ENCODE results near the gene MAGEB1.

Gene MAGEB1, protein sequence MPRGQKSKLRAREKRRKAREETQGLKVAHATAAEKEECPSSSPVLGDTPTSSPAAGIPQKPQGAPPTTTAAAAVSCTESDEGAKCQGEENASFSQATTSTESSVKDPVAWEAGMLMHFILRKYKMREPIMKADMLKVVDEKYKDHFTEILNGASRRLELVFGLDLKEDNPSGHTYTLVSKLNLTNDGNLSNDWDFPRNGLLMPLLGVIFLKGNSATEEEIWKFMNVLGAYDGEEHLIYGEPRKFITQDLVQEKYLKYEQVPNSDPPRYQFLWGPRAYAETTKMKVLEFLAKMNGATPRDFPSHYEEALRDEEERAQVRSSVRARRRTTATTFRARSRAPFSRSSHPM

DNA sequence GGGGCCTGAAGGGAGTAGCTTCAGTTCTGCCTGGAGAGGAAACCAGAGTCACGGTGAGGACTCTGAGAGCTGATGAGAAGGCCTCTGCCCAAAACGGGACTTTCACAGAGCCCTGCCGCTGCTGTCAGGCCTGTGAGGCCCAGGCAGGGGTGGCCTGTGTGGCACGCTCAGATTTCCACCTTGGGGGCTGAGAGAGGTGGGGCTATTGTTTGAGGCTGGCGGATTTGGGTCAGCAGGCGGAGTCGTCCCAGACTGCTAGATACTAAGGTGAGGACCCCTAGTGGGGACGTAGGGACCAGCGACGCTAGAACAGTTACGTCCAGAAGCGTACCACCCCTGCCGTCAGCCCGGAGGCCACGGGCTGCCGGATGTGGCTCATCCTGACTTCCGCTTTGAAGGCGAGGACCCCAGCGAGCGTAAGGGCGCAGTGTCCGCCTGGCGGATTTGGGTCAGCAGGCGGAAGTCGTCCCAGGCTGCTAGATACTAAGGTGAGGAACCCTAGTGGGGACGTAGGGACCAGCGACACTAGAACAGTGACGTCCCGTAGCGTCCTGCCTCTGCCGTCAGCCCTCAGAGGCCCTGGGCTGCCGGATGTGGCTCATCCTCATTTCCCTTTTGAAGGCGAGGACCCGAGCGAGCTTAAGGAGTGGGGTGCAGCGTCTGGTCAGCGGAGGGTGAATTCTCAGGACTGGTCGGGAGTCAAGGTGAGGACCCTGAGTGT is at the start of gene MAGEB1:
TSS of gene MAGEB1 (plus strand) at position 378 of the 721 bp plus-strand sequence. CDS start 3,348 bp downstream, outside the sequence.
- DNase-seq, result no peak

DNA sequence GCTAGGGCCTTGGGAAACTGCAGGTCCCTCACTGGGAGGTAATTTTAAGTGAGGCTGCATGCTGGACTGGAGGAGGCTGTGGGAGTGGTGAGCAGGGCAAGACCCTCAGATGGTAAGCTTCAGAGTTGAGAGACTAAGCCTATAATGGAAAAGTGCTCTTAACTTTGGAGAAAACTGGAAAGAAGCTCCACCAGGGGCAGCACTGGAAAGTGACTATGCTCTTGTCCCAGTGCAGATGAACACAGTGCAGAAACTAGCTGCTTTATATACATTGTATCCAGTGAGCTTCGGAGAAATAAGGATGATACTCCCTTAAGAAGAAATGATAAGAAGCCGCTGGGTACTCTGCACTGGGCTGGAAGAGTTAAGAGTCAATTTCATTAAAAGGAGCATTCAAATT is 34.8 kb upstream of the MAGEB1 start:
- no peak for DNase-seq

DNA sequence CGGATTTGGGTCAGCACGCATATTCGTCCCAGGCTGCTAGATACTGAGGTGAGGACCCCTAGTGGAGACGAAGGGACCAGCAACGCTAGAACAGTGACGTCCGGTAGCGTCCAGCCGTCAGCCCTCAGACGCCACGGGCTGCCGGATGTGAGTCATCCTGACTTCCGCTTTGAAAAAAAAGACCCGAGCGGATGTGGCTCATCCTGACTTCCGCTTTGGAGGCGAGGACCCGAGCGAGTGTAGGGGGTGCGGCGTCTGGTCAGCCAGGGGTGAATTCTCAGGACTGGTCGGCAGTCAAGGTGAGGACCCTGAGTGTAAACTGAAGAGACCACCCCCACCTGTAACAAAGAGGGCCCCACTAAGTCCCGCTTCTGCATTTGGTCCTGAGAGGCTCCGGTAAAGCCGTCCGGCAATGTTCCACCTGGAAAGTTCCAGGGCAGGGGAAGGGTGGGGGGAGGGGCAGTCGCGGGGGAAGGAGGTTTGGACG is 31.5 kb upstream of the MAGEB1 start, which contains the start of gene MAGEB2:
TSS of gene MAGEB2 (plus strand) at position 207 of the 487 bp plus-strand sequence. CDS start 3,018 bp downstream, outside the sequence.
- DNase-seq, result no peak

DNA sequence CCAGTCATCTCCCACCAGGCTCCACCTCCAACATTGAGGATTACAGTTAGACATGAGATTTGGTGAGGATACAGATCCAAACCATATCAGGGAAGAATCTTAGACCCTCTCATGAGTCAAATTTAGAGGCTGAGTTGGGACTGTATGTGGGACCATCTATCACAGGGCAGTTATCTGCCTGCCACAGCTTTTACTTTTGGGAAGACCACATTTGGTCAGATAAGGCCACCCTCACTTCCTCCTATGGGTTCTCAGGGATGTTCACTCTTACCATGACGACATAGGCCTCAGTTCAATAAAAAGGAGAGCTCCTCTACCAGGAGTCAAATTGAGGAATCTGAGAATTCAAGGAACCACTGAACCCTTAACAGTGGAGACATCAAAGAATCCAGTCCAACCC is 29.5 kb upstream of the MAGEB1 start:
- no peak for DNase-seq

DNA sequence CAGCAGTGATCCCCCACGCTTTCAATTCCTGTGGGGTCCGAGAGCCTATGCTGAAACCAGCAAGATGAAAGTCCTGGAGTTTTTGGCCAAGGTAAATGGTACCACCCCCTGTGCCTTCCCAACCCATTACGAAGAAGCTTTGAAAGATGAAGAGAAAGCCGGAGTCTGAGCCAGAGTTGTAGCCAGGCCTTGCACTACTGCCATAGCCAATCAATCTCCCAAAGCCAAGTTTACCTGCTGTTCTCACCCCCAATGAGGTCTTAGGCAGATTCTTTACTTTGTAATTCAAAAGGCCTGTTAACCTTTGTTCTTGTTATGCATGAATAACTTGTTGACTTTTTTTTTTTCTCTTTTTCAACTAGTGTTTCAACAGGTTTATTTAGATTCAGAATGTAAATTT is 27.6 kb upstream of the MAGEB1 start:
- no peak for DNase-seq

DNA sequence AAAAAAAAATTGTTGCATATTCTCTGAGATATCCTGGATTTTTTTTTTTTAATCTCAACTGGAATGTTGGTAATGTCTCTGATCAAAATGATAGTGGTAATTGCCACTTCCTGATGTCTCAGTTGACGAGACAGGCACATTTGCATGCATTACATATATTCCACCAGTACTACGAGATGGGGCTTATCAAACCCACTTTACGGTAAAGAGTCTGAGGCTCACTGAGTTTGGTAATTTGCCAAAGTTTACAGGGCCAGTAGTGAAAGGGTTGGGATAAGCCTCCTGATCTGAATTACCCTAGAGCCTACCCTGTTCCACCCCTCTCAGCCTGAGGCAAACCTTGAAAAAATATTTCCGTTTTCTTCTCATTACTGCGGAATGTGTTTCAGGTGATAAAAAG is 26.3 kb upstream of the MAGEB1 start:
- DNase-seq, result no peak

DNA sequence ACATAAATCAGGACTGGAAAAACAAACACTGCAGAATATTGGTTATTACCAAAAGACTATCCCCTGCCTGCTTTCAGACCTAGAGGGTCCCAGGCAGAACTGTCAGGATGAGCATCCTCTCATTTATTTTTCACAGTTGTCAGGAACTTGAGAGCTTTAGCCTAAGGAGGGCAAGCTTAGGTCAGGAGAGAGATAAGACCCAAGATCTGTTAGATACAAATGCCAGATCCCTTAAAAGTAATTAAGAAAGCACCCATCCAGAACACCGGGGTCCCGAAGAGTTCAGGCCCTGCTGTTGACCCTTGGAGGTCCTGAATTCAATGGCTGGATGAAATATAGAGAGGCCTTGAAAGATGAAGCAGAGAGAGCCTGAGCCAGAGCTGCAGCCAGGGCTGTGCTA is 22.4 kb upstream of the MAGEB1 start:
- DNase-seq, result no peak

DNA sequence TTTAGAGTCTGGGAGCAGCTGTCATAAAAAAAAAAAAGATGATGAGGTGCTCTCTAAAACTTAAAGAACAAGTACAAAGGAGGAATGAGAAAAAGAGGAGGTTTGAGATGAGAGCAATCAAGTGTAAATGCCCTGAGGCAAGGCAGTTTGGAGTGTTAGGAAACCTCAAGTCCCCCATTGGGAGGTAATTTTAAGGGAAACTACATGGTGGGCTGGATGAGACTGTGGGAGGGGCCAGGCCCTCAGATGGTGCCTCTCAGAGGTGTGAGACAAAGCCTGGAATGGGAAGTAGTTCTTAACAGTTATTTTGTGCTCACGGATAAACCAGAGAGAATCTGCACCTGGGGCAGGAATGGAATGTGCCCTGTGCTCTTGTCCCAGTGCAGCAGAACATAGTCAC is 18.4 kb upstream of the MAGEB1 start:
- no peak for DNase-seq

DNA sequence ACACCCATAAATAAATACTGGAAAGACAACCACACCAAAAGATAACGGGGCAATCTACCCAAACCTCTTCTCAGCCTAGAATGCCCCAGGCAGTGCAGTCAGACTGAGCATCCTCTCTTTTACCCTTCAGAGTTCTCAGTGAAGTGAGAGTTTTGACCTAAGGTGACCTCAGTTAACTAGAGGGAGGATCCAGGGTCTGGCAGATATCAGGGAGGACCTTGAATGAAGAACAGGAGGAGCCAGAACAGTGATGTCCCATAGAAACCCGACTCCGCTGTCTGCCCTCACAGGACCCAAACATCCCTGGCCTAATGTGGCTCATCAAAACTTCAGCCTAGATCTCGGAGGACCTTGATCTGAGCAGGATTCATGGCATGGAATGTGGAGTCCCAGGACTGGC is 16.6 kb upstream of the MAGEB1 start, which contains the start of gene MAGEB3:
TSS of gene MAGEB3 (plus strand) at position 263 of the 400 bp plus-strand sequence. CDS start 5,268 bp downstream, outside the sequence.
- no peak for DNase-seq

DNA sequence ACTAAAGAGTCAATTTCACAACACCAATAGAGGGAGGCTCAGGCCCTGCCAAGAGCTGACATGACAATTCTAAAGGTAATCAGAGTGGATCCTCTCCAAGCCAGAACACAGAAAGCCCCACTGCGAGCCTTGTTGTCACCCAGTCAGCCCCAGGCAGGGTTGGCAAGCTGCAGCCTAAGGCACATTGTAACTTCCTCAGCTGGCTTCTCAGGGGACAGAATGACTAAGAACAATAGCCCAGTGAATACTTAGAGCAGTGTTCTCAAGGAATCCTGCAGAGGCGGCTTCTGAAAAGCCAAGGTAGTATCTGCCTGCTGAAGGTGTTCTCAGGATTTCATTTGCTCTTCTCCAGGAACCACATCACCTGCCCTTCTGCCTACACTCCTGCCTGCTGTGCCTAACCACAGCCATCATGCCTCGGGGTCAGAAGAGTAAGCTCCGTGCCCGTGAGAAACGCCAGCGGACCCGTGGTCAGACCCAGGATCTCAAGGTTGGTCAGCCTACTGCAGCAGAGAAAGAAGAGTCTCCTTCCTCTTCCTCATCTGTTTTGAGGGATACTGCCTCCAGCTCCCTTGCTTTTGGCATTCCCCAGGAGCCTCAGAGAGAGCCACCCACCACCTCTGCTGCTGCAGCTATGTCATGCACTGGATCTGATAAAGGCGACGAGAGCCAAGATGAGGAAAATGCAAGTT is 5.1 kb upstream of the MAGEB1 start, which contains the start of gene MAGEB4:
TSS of gene MAGEB4 (plus strand) at position 277 of the 692 bp plus-strand sequence. CDS start at position 413, 136 bp downstream.
- DNase-seq, result no peak

DNA sequence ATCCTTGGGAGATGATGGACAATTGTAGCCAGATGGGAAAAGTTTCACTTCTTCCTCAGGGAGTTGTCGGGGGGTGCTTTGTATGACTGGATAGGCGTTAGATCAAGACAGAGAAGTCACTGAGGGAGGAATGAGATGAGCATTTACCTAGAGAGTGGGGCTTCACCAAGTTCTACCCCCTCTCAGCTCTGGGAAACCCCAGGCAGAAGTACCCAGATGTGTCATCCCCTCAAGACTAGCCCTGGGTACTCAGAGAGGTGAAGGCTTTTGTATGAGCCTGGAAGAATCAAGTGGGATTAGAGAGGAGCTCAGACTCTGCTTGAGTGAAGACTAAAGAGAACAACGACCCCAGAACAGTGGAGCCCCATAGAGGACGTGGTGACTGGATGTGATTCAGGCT is 1.9 kb downstream of the MAGEB1 start:
- DNase-seq, result no peak

DNA sequence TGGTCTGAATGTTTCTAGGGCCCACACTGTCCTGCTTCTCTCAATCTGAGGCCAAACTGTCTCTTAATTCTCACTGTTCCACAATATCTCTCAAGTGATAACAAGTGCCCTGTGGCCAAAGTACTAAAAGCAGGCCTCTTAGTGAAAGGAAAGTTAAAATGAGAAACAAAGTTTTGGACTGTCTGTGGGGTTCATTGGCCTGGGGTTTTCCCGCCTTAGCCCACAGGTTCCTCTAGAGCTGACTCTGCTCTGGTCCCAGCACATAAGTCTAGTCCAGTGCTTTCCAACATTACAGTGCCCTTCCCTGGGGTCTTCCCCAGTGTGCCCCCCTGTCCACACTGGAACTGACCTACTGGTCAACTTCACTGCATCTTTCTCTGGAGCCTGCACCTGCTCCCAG is 6.3 kb downstream of the MAGEB1 start:
- DNase-seq, result no peak

DNA sequence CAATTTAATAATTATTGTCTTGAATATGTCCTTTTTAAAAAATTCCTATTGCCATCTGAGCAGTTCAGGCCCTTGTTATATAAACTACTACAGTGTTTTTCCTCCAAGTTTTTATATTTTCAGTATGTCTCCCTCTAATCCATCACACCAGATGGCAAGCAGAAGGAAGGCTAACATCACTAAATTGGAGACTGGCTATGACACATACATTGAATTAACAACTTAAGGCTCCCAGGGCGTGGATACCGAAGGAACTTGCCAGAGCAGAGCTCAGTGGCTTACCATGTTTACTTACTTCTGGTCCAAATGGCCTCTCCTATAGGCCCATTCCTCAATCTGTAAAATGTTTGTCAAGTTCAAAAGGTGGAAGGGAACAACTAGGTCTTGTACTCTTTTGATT is 13.0 kb downstream of the MAGEB1 start:
- DNase-seq, result no peak

DNA sequence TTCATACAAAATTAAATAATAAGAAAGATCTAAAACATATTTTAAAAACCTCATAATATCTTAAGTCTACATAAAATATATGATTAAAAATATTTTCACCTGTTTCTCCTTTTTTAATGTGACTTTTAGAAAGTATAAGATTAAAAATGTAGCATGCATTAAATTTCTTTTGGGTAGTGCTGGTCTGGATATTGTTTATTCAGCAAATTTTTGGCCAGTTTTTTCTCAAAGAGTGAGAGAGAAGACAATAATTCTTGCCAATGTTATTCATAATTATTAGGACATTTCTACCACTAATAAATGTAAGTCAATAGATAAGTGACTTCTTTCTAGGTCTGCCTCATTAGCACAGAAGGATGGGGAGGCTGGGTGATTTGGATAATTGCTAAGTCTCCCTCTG is 14.1 kb downstream of the MAGEB1 start:
- no peak for DNase-seq

DNA sequence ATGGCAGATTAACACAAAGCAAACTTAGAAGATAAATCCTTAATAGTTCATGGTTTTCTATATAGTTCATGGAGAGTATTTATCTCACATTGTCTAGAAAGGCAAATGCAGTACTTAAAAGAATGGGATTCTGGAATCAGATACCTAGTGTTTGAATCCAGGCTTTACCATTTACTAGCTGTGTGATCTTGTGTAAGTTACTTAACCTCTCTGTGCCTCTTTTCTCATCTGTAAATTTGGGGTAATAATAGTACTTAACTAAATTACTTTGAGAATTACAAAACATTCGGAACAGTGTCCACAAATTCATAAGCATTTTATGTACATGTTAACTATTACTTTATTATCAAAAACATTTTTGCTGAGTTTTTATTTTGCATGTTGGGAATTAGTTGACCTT is 15.8 kb downstream of the MAGEB1 start:
- no peak for DNase-seq

DNA sequence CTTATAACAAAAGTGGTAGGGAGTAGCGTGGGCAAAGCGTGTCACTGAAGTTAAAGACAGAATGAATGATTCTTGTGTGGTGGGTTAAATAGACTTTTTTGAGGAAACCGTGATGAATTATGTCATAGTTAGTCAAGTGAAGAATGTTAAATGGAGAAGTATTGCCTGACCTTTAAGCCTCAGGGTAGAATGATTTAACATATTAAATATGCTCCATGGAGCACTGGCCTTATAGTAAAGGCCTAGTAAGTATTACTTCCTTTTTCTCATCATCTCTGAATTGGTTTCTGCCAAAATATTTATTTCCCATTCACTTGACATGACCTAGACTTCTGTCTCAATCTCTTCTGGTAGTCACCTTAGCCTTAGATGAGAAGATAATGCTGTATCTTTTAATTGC is 23.7 kb downstream of the MAGEB1 start:
- DNase-seq, result no peak

DNA sequence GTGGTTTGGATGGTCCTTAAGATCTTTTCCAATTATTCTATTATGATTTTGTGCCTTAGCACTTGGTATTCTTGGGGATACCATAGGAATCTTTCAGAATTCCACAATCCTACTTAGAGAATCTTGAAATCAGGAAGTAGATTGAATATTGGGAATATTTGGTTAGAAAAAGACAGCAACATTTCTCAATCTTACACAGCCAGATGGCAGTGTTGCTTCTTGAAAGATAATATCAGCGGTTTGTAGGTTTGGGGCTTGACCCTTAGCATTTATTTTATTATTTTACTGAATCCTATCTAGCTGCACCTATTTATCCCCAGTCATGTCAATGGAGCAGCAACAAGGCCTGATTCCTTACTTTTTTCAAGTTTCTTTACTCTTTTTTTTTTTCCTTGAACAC is 28.6 kb downstream of the MAGEB1 start:
- DNase-seq, result no peak

DNA sequence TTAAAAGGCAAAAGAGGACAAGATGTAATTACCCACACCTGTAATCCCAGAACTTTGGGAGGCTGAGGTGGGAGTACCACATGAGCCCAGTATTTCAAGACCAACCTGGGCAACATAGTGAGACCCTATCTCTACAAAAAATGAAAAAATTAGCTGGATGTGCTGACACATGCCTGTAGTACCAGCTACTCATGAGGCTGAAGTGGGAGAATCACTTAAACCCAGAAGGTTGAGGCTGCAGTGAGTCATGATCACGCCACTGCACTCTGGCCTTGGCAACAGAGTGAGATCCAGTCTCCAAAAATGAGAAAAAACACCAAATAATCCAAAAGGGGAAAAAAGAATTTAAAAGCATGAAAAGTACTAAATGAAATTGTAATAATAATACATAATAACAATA is 31.4 kb downstream of the MAGEB1 start:
- no peak for DNase-seq

DNA sequence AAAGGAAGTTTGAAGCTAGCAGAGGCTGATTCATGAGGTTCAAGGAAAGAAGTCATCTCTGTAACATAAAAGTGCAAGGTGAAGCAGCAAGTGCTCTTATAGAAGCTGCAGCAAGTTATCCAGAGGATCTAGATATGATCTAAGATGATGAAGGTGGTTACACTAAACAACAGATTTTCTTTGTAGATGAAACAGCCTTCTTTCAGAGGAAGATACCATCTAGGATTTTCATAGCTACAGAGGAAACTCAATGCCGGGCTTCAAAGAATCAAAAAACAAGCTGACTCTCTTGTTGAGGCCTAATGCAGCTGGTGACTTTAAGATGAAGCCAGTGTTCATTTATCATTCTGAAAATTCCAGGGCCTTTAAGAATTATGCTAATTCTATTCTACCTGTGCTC is 33.5 kb downstream of the MAGEB1 start:
- DNase-seq, result no peak

DNA sequence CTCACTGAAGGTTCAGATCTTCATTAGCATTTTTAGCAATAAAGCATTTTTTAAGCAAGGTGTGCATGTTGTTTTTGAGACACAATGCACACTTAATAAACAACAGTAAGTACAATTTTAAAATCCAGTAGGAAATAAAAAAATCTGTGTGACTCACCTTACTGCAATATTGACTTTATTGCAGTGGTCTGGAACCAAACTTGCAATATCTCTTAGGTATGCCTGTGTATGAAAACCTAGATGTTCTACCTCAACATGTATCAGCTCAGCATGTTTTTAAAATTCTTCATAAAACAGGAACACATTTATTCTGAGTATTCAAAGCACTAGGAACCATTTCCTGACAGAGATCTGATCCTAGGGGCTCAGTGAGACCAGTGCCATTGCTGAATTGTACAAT is 35.6 kb downstream of the MAGEB1 start:
- DNase-seq, result no peak

DNA sequence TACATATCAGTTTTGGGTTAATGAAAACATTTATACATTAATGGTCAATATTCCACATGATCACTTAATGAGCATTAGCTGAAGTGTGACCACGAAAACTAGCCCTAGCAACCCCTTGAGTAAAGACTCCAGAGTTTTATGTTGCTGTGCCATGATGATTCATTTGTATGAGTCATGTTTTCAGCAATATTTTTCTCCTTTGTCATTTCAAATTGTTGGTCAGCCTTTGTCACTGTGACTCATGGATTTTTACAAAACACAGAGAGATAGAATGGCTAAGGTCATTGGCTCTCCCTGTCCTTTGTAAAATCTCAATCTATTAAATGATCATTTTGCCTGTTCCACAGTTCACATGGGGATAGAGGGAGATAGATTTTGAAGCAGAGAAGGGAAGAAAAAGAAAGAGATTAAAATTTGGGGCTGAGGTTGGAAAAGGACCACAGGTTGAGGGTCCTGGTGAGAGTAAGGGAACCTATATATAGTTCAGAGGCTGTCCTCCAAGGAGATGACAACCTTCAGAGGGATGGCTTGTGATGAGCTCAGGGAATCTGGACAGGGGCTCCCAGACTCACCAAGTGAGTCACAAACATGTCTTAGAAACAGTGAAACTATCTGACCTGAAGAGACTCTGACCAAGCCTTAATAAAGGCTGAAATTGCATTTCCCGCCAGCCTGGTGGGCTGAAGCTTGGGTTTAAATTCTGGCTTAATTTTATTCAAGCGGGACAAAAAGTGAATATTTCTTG is 36.7 kb downstream of the MAGEB1 start:
- DNase-seq, result no peak

DNA sequence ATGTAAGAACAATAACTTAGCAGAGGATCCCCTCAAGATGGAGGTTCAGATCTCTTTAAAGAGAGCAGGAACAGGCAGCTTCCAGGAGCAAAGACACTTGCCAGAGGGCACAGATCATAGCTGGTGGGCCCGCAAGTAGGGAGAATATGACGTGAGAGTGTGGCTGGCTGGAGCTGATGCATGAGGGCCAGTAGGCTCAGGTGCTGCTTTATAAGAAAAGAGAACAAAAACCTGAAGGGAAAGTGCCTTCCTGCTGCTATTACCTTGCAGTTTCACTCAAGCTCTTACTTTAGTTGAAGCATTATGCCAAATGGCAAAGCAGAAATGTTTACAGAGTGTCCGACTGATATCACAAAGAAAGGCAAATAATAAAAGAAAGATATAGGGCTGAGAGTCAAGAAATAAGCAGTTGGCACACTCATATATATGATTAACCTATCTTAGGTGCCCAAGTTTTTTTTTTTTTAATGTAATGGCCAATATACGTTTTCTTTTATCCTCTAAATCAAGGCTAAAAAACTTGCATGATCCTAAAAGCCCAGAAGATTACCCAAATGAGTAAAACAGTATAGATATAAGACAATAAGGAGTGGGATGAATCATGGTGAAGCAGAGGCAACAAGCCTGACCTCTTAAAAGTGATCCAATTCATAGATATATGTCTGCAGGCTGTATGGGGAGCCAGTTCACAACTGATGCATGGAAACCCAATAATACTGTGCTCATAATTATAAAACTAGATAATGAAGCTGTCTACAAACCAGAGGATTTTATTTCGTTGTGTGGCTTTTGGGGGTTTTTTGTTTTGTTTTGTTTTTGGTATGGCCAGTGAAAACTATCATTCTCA is 49.7 kb downstream of the MAGEB1 start:
- DNase-seq, result no peak

All from NCI-H2081 treated with DMSO at 0.1 percent for 48 hours (cell line).